Measurements from ENCODE around the gene DCN. TPM values are rescaled to one million over a fixed set of nuclear protein-coding genes. Genes with fewer than 3 reads are reported as not detected.

The DCN gene
- total RNA-seq, 2 donors from 2014 or later: 104 to 404 TPM

- Histone ChIP-seq H3K27ac (peak overlapping the region; percentile 8 to 63), H3K4me1 (replicated peaks) (no peaks in the 10 kb centered on the region), H3K4me3 (peak overlapping the region in 1 of 2 donors; percentile 11), H3K27me3 (replicated peaks; ENCODE audit: insufficient read depth) (no peaks in the 10 kb centered on the region), H3K9me3 (no peaks in the 10 kb centered on the region), H3K36me3 (no peaks in the 10 kb centered on the region)
- no peak for DNase-seq (ENCODE audit: low spot score)
- 42% methylated on average over 4 of the region's 4 CpGs for WGBS
- TF ChIP-seq CTCF (IDR thresholded peaks at IDR 0.05) (no peak), POLR2AphosphoS5 (IDR thresholded peaks at IDR 0.05) (no peak), POLR2A (IDR thresholded peaks at IDR 0.05) (no peak)
- intact Hi-C loops (cut with DNase I): no loop called here
Observed at GRCh38 chr12:91180582-91181395, 1.8 kb downstream of the DCN start.

DNA sequence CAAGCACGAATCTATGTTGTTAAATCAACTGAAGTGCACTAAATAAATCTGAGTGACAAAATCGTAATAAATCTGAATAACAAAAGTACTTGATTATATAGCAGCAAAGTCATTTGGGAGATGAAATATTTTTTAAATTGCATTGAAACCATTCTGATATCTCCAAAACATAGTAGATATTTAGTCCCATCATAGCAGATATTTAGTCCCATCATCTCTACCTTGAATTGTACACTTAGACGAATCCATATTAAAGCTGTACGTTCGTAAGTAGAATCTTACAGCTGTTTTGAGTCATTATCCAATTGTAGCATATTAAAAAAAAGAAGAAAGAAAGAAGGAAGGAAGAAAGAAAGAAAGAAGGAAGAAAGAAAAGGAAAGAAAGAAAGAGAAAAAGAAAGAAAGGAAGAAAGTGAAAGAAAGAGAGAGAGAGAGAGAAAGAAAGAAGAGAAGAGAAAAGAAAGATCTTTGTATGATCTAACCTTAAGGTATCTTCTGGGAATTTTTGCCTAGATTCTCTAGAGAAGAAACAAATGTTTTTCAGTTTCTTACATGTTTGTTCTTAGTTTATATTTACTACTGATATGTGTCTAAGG is 2.6 kb downstream of the DCN start:
- 62% methylated on average over 5 of the region's 5 CpGs for WGBS
- peak overlapping the region in 1 of 2 donors; percentile 2 for H3K4me3 ChIP-seq
- intact Hi-C loops (cut with DNase I): loop anchor here (5.0 kb wide), 3 partner anchors 147 to 198 kb away; no protein-coding TSS in a partner anchor

DNA sequence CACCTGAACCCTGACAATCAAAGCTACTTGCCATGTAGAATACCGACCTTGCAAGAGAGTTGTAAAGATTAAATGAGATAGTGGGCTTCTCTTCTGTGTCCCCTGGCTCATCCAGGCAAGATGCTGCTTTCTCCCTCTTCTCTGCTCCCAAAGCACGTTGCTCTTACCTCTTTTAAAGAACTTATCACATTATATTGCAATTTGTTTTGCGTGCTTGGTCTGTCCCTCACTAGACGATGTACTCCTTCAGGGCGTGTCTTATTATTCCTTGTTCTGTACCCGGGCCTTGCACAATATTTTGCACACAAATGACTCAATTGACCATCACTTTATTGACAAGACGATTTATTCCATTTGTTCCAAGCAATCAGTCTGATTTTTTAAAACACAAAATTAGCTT is 3.3 kb downstream of the DCN start:
- H3K27me3 ChIP-seq (replicated peaks; ENCODE audit: insufficient read depth): no peaks in the 10 kb centered on the region
- no peaks in the 10 kb centered on the region for H3K9me3 ChIP-seq
- no peaks in the 10 kb centered on the region for H3K36me3 ChIP-seq
- 59% methylated on average over 7 of the region's 7 CpGs for WGBS
- no peak for TF ChIP-seq POLR2AphosphoS5 (IDR thresholded peaks at IDR 0.05)
- no peak for TF ChIP-seq CTCF (IDR thresholded peaks at IDR 0.05)
- TF ChIP-seq POLR2A (IDR thresholded peaks at IDR 0.05): no peak
- H3K4me3 ChIP-seq: peak overlapping the region; percentile 8 to 9
- peak overlapping the region; percentile 36 to 63 for H3K27ac ChIP-seq
- H3K4me1 ChIP-seq (replicated peaks): no peaks in the 10 kb centered on the region
- DNase-seq (ENCODE audit: low spot score): no peak
- intact Hi-C loops (cut with DNase I): loop anchor here (5.0 kb wide), 3 partner anchors 148 to 197 kb away; no protein-coding TSS in a partner anchor

More for the DNA sequence above, 2.6 kb downstream of the DCN start:
- H3K36me3 ChIP-seq: no peaks in the 10 kb centered on the region
- H3K4me1 ChIP-seq (replicated peaks): no peaks in the 10 kb centered on the region
- no peak for TF ChIP-seq POLR2AphosphoS5 (IDR thresholded peaks at IDR 0.05)
- no peak for TF ChIP-seq POLR2A (IDR thresholded peaks at IDR 0.05)
- TF ChIP-seq CTCF (IDR thresholded peaks at IDR 0.05): no peak
- H3K9me3 ChIP-seq: no peaks in the 10 kb centered on the region
- H3K27me3 ChIP-seq (replicated peaks; ENCODE audit: insufficient read depth): no peaks in the 10 kb centered on the region
- no peak for DNase-seq (ENCODE audit: low spot score)
- H3K27ac ChIP-seq: peak overlapping the region; percentile 36 to 63

DNA sequence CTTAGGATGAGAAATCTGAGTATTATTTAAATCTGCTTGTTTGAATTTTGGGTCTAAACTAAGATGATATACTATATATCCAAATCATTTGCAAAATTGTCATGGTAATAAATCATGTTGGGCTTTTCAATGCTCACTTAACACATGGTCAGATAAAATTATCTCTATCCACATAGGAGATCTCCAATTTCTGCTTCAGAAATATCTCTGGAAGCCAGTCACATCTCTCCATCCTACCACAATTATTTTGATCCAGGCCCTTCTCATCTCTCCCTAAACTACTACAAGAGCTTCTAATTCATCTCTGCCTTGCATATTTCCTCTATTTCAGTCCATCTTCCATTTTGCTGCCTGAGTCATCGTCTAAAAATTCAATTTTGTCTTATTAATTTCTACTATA is 3.8 kb downstream of the DCN start:
- Histone ChIP-seq H3K9me3 (no peaks in the 10 kb centered on the region), H3K36me3 (no peaks in the 10 kb centered on the region), H3K27ac (peak overlapping the region; percentile 36 to 63), H3K4me3 (peak overlapping the region; percentile 8 to 9), H3K27me3 (replicated peaks; ENCODE audit: insufficient read depth) (no peaks in the 10 kb centered on the region), H3K4me1 (replicated peaks) (no peaks in the 10 kb centered on the region)
- no peak for DNase-seq (ENCODE audit: low spot score)
- intact Hi-C loops (cut with DNase I): loop anchor here (5.0 kb wide), 3 partner anchors 149 to 196 kb away; no protein-coding TSS in a partner anchor
- TF ChIP-seq POLR2AphosphoS5 (IDR thresholded peaks at IDR 0.05) (no peak), POLR2A (IDR thresholded peaks at IDR 0.05) (no peak), CTCF (IDR thresholded peaks at IDR 0.05) (no peak)
- WGBS: 72% methylated on average over 1 of the region's 1 CpG

Measured in prostate gland (tissue), 2 donors.